Osteocyte (in vitro differentiated cells): ENCODE results near the gene CALHM6. TPM values are rescaled to one million over a fixed set of nuclear protein-coding genes. Genes with fewer than 3 reads are reported as not detected.

Experiments
- DNase-seq: peaks from one replicate; pipeline ENCODE4 v3.0.0; 2021; ENCODE audit warnings: mixed read lengths; ENCODE audit not compliant: unreplicated experiment; ENCODE audit errors: extremely low spot score
- H3K27ac Mint-ChIP-seq: one replicate; pipeline ENCODE4 v1.8.0; 2021; ENCODE audit warnings: mild to moderate bottlenecking, mixed read lengths; ENCODE audit not compliant: unreplicated experiment
- H3K27me3 Mint-ChIP-seq: one replicate; pipeline ENCODE4 v1.8.0; 2021; ENCODE audit warnings: mixed read lengths; ENCODE audit not compliant: unreplicated experiment
- H3K36me3 Mint-ChIP-seq: one replicate; pipeline ENCODE4 v1.8.0; 2021; ENCODE audit warnings: mixed read lengths; ENCODE audit not compliant: unreplicated experiment
- H3K4me1 Mint-ChIP-seq: one replicate; pipeline ENCODE4 v1.8.0; 2021; ENCODE audit warnings: mixed read lengths; ENCODE audit not compliant: unreplicated experiment
- H3K4me3 Mint-ChIP-seq: one replicate; pipeline ENCODE4 v1.8.0; 2021; ENCODE audit warnings: mild to moderate bottlenecking, moderate library complexity, mixed read lengths; ENCODE audit not compliant: unreplicated experiment
- H3K9me3 Mint-ChIP-seq: one replicate; pipeline ENCODE4 v1.8.0; 2021; ENCODE audit warnings: mixed read lengths; ENCODE audit not compliant: unreplicated experiment
- total RNA-seq: library from RNA; stranded (reverse); gene quantifications from 2 replicates; pipeline ENCODE4 v1.2.1, GENCODE V29; 2021
- TF ChIP-seq, protein P1 (sequence below): fragments of 200-600 bp; sonication (generic); IDR thresholded peaks from 2 replicates; pipeline ENCODE4 v1.5.0; 2021; ENCODE audit warnings: antibody characterized with exemption, mild to moderate bottlenecking, moderate library complexity

Gene CALHM6
- total RNA-seq, 1 donor from 2014 or later, result 0.94 TPM

DNA sequence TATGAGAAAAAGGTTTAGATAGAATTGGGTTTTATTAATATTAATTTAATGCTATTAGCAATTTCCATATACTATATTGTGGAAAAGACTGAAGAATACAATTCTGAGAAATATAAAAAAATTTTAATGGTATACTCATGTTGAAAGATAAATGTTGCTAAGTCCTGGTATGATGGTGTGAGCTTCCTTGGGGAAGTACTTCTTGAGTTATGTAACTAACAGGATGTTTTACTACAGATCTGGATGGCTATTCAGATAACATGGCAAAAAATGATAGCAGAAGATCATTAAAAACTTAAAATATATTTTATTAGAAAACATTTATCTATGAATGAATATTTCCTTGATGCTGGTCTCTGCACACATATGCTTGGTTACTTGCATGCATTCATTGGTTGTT lies 23.5 kb upstream of the CALHM6 start:
- peaks cover 28% of the 10 kb centered on the region for H3K36me3 Mint-ChIP-seq
- no peaks in the 10 kb centered on the region for H3K9me3 Mint-ChIP-seq
- no peaks in the 10 kb centered on the region for H3K27me3 Mint-ChIP-seq
- TF ChIP-seq, protein P1, sequence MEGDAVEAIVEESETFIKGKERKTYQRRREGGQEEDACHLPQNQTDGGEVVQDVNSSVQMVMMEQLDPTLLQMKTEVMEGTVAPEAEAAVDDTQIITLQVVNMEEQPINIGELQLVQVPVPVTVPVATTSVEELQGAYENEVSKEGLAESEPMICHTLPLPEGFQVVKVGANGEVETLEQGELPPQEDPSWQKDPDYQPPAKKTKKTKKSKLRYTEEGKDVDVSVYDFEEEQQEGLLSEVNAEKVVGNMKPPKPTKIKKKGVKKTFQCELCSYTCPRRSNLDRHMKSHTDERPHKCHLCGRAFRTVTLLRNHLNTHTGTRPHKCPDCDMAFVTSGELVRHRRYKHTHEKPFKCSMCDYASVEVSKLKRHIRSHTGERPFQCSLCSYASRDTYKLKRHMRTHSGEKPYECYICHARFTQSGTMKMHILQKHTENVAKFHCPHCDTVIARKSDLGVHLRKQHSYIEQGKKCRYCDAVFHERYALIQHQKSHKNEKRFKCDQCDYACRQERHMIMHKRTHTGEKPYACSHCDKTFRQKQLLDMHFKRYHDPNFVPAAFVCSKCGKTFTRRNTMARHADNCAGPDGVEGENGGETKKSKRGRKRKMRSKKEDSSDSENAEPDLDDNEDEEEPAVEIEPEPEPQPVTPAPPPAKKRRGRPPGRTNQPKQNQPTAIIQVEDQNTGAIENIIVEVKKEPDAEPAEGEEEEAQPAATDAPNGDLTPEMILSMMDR, result no peak
- no peak overlapping the region for H3K4me3 Mint-ChIP-seq
- H3K27ac Mint-ChIP-seq, result no peak overlapping the region
- H3K4me1 Mint-ChIP-seq, result peaks cover 45% of the 10 kb centered on the region
- no peak for DNase-seq

DNA sequence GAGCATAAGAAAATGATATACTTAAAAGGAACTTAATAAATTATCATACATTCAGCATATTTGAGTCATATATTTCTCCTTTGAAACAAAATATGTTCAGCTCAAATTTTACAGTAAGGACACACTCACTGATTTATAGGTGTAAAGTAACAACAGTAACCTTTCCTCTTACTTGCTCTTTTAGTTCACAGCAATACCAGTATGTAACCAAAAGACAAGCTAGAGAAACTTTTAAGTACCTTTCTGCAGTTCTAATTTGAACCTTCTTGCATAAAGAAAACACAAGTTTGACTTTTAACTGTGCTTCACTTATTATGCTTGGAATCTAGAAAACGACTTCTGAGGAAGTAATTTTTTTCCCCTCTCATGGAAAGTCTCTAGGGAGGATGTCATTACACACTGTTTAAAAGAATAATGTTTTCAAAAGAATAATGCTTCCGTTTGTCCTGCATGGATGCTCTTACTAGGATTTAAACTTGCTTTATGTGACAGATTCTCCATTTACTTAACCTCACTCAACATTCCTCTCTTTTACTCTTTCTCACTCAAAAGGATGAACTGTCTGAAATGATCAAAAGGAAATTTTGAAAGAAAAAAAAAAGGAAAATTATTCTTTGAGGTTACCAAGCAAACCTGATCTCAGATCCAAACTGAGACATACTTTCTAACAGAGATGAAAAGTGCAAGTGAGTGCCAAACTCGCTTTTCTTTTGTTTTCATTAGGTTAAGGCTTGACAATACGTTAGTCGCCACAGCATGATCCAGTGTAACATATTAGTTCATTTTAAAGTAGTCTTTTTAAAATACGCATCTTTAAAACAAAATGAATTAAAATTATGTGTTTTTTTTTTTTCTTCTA lies 22.4 kb upstream of the CALHM6 start:
- H3K4me3 Mint-ChIP-seq, result peak overlapping the region; percentile 41
- TF ChIP-seq, protein P1, result no peak
- no peak for DNase-seq
- no peaks in the 10 kb centered on the region for H3K9me3 Mint-ChIP-seq
- H3K36me3 Mint-ChIP-seq, result peaks cover 21% of the 10 kb centered on the region
- H3K27ac Mint-ChIP-seq, result peak overlapping the region; percentile 88
- H3K4me1 Mint-ChIP-seq, result peaks cover 56% of the 10 kb centered on the region
- no peaks in the 10 kb centered on the region for H3K27me3 Mint-ChIP-seq

DNA sequence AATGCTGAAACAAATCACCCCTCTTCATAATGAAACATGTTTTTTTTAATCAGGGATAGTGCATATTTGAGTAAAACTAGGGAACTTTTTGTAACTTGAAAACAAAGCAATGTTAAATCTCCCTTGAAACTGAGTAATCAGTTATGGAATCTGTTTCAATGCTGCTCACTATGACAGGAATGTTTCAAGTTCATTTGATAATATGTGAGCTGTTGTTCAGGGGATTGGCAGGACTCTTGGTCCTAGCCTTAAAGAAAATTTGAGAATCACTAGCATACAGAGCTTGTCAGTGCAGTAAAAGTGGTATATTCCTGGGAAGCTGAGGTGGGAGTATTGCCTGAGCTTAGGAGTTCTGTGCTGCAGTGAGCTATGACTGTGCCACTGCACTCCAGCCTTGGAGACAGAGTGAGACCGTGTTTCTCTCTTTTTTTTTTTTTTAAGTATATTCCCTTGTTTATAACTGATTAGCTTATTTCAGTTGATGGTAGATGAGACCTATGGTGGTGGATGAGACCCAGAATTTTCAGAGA lies 21.6 kb upstream of the CALHM6 start:
- Mint-ChIP-seq H3K27me3 (no peaks in the 10 kb centered on the region), H3K36me3 (peaks cover 21% of the 10 kb centered on the region), H3K27ac (peak overlapping the region; percentile 88), H3K4me3 (peak overlapping the region; percentile 41), H3K9me3 (no peaks in the 10 kb centered on the region), H3K4me1 (peaks cover 64% of the 10 kb centered on the region)
- no peak for DNase-seq
- TF ChIP-seq, protein P1, result no peak

DNA sequence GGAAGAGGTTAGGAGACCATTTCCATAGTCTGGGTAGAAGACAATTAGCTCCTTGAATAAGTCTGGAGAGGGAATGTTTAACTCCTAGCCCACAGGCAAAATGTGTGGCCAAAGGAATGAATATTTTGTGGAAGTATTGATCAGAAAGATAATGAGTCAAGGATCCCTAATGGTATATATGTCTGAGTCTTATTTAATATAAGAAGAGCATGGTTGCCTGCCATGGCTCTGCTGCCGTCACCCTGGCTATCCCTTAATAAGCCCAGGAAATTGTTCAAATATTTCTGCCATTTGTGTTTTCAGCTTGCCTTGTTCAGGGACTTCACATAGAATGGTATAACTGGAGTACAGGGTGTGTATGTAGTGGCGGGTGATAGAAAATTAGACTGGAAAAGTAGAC lies 18.1 kb upstream of the CALHM6 start:
- no peak for DNase-seq
- TF ChIP-seq, protein P1, result no peak
- no peaks in the 10 kb centered on the region for H3K27me3 Mint-ChIP-seq
- H3K4me1 Mint-ChIP-seq, result peaks cover 76% of the 10 kb centered on the region
- peaks cover 4% of the 10 kb centered on the region for H3K36me3 Mint-ChIP-seq
- H3K4me3 Mint-ChIP-seq, result no peak overlapping the region
- H3K9me3 Mint-ChIP-seq, result no peaks in the 10 kb centered on the region
- peak overlapping the region; percentile 86 for H3K27ac Mint-ChIP-seq

DNA sequence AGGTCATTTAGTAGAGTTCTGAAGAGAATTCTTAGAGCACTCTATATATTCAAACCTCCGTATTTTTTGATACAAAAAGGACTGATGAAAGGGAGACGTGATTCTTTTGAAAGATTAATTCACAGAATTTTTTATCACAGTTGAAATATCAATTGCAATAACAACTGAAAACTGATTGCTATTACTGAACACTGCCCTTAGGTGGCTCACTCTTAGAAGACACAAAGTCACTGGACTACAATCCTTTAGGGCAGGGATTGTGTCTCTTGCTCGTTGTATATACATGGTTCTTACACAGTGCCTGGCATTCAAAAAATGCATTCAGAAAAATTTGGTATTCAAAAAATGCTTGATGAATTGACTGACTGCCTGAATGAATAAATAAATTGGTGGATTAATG lies 17.1 kb upstream of the CALHM6 start:
- Mint-ChIP-seq H3K36me3 (peaks cover 4% of the 10 kb centered on the region), H3K27ac (peak overlapping the region; percentile 86), H3K4me1 (peaks cover 76% of the 10 kb centered on the region), H3K9me3 (no peaks in the 10 kb centered on the region), H3K27me3 (no peaks in the 10 kb centered on the region), H3K4me3 (peak overlapping the region; percentile 12)
- no peak for DNase-seq
- TF ChIP-seq, protein P1, result peak; percentile 63
